HepG2 (cell line): ENCODE data around the gene AFF4.

Experiments
- ATF5 ChIP-seq: sonication (generic); formaldehyde crosslinking; IDR thresholded peaks from 2 replicates; pipeline ENCODE4 v1.4.0; 2020; ENCODE audit warnings: mild to moderate bottlenecking, low read depth, missing genetic modification reagents
- CEBPB ChIP-seq: IDR thresholded peaks from 2 replicates; pipeline ENCODE4 v1.6.1; 2011; ENCODE audit warnings: low read depth, low read length, improper control_type of control experiment, borderline replicate concordance
- CTCF ChIP-seq: sonication (generic); formaldehyde crosslinking; IDR thresholded peaks from 2 replicates; pipeline ENCODE4 v1.5.0; 2020; ENCODE audit warnings: mild to moderate bottlenecking, missing genetic modification reagents, moderate library complexity
- E2F1 ChIP-seq: sonication (generic); formaldehyde crosslinking; IDR thresholded peaks from 2 replicates; pipeline ENCODE4 v1.5.0; 2020; ENCODE audit warnings: missing genetic modification reagents
- HCFC1 ChIP-seq: fragments of 150-350 bp; IDR thresholded peaks from 2 replicates; pipeline ENCODE4 v1.6.1; 2014; ENCODE audit warnings: low read depth, low read length
- IRF1 ChIP-seq: sonication (generic); formaldehyde crosslinking; IDR thresholded peaks from 2 replicates; pipeline ENCODE4 v1.4.0; 2020; ENCODE audit warnings: low read depth, mild to moderate bottlenecking, missing genetic modification reagents
- NFE2L2 ChIP-seq: fragments of 150-350 bp; IDR thresholded peaks from 2 replicates; pipeline ENCODE4 v1.6.1; 2014; ENCODE audit warnings: low read length
- RBM22 ChIP-seq: fragments of 200-400 bp; formaldehyde crosslinking; optimal IDR thresholded peaks from 2 replicates; pipeline ENCODE3; 2017; ENCODE audit warnings: mild to moderate bottlenecking, low read length, moderate library complexity
- SNAI1 ChIP-seq: sonication (generic); formaldehyde crosslinking; IDR thresholded peaks from 2 replicates; pipeline ENCODE4 v1.5.0; 2020; ENCODE audit warnings: mild to moderate bottlenecking, missing genetic modification reagents, borderline replicate concordance
- STAT6 ChIP-seq: sonication (generic); formaldehyde crosslinking; IDR thresholded peaks from 2 replicates; pipeline ENCODE4 v1.4.0; 2020; ENCODE audit warnings: missing genetic modification reagents, mild to moderate bottlenecking, borderline replicate concordance
- ZBTB2 ChIP-seq: sonication (generic); formaldehyde crosslinking; IDR thresholded peaks from 2 replicates; pipeline ENCODE4 v1.8.0; 2022; ENCODE audit warnings: low read depth, missing genetic modification reagents
- ZNF572 ChIP-seq: sonication (generic); formaldehyde crosslinking; IDR thresholded peaks from 2 replicates; pipeline ENCODE4 v1.5.1; 2020; ENCODE audit warnings: mild to moderate bottlenecking, missing genetic modification reagents
- ZNF652 ChIP-seq: IDR thresholded peaks from 2 replicates; pipeline ENCODE4 v1.6.1; 2016; ENCODE audit warnings: low read depth, borderline replicate concordance

GRCh38 chr5:132886064-132886823, 77.2 kb downstream of the AFF4 start:
- no peak for TF ChIP-seq CTCF
- no peak for TF ChIP-seq SNAI1 (CRISPR knock-in tag)
- no peak for TF ChIP-seq ZBTB2 (CRISPR knock-in tag)
- TF ChIP-seq ZNF652 = no peak
- TF ChIP-seq ATF5 (CRISPR knock-in tag) = no peak
- no peak for TF ChIP-seq ZNF572 (CRISPR knock-in tag)
- TF ChIP-seq HCFC1 = no peak
- no peak for TF ChIP-seq NFE2L2
- no peak for TF ChIP-seq IRF1 (CRISPR knock-in tag)
- TF ChIP-seq RBM22 = no peak
- TF ChIP-seq CEBPB = no peak
- TF ChIP-seq E2F1 (CRISPR knock-in tag) = no peak
- TF ChIP-seq STAT6 (CRISPR knock-in tag) = no peak
